A549 (cell line): Measurements from ENCODE around the gene ALAS1. TPM values are rescaled to one million over a fixed set of nuclear protein-coding genes. Genes with fewer than 3 reads are reported as not detected.

ENCODE experiments used
- ATAC-seq, 2 experiments: fragments of 200-7000 bp in 1 of 2; fragments of >200 bp in 1 of 2; cut with Nextera tagmentation in 1 of 2; cut with Tn5 transposase in 1 of 2; 3 replicates each; pipeline versions ENCODE4 v1.8.0 to v1.9.1; 2018 to 2020; ENCODE audit warnings: mild to moderate bottlenecking in 1 of 2, moderate library complexity in 1 of 2
- CTCF ChIA-PET: fragments of 300-600 bp; sonication (Branson Sonifier 250); formaldehyde crosslinking; extraction: SDS; loops from one replicate; lab custom pipeline; 2021; ENCODE audit warnings: antibody characterized with exemption, inconsistent platforms; lab: Yijun Ruan, JAX
- POLR2A ChIA-PET: fragments of 350-600 bp; formaldehyde crosslinking; extraction: SDS; loops from one replicate; lab custom pipeline; 2021; ENCODE audit warnings: antibody characterized with exemption, inconsistent platforms; lab: Yijun Ruan, JAX
- DNase-seq, 2 experiments: peaks; one replicate each; pipeline versions ENCODE4 v3.0.0 to v3.0.0-alpha.2; 2011 to 2016; ENCODE audit warnings: low read depth in 1 of 2, low spot score in 1 of 2
- FAIRE-seq: peaks from 2 replicates; lab custom pipeline; 2011; peaks lifted over from hg19 to GRCh38; lab: Jason Lieb, UNC
- H3K27ac ChIP-seq, 2 experiments: fragments of >200 bp; sonication (Bioruptor Twin); formaldehyde crosslinking; 3 replicates each; pipeline ENCODE4 v1.5.1; 2016 to 2017
- H3K4me1 ChIP-seq: fragments of >200 bp; sonication (Bioruptor Twin); formaldehyde crosslinking; 3 replicates; pipeline ENCODE4 v1.6.1; 2016
- H3K4me2 ChIP-seq: fragments of >200 bp; sonication (Bioruptor Twin); formaldehyde crosslinking; 3 replicates; pipeline ENCODE4 v1.6.1; 2016
- H3K4me3 ChIP-seq: fragments of >200 bp; sonication (Bioruptor Twin); formaldehyde crosslinking; 3 replicates; pipeline ENCODE4 v1.5.1; 2016
- H3K9me3 ChIP-seq: fragments of >200 bp; sonication (Bioruptor Twin); formaldehyde crosslinking; 3 replicates; pipeline ENCODE4 v1.6.1; 2016
- ATOH8 ChIP-seq: fragments of 250-450 bp; sonication (Bioruptor Pico); IDR thresholded peaks from 2 replicates; pipeline ENCODE4 v1.5.0; 2020; ENCODE audit warnings: low read depth, mild to moderate bottlenecking, moderate library complexity
- BHLHE40 ChIP-seq: IDR thresholded peaks from 2 replicates; pipeline ENCODE4 v1.6.1; 2012; ENCODE audit warnings: low read depth, low read length, inconsistent platforms
- CTCF ChIP-seq: fragments of >200 bp; sonication (Bioruptor Twin); formaldehyde crosslinking; IDR thresholded peaks from 3 replicates; pipeline ENCODE4 v1.5.1; 2016
- HES2 ChIP-seq: fragments of >200 bp; sonication (Bioruptor Twin); formaldehyde crosslinking; IDR thresholded peaks from 2 replicates; pipeline ENCODE4 v1.6.1; 2016
- JUN ChIP-seq, 2 experiments: fragments of >200 bp; sonication (Bioruptor Twin); formaldehyde crosslinking; IDR thresholded peaks; 2 replicates in 1 of 2; 3 replicates in 1 of 2; pipeline ENCODE4 v1.6.1; 2016 to 2017
- KDM5A ChIP-seq: fragments of 200-600 bp; sonication (generic); IDR thresholded peaks from 2 replicates; pipeline ENCODE4 v1.6.1; 2016; ENCODE audit warnings: antibody characterized with exemption, mild to moderate bottlenecking
- MAX ChIP-seq: IDR thresholded peaks from 2 replicates; pipeline ENCODE4 v1.6.1; 2012
- NR3C1 ChIP-seq: fragments of >200 bp; sonication (Bioruptor Twin); formaldehyde crosslinking; IDR thresholded peaks from 3 replicates; pipeline ENCODE4 v1.6.1; 2017
- PBX3 ChIP-seq: IDR thresholded peaks from 2 replicates; pipeline ENCODE4 v1.6.1; 2012
- POLR2A ChIP-seq: IDR thresholded peaks from 2 replicates; pipeline ENCODE4 v1.6.1; 2012; ENCODE audit warnings: mild to moderate bottlenecking, low read length
- POLR2AphosphoS2 ChIP-seq: conservative IDR thresholded peaks from 2 replicates; pipeline ENCODE4 v1.6.1; 2012; ENCODE audit warnings: low read length, improper control_type of control experiment, inconsistent platforms
- RAD21 ChIP-seq, 2 experiments: fragments of >200 bp in 1 of 2; sonication (Bioruptor Twin) in 1 of 2; formaldehyde crosslinking in 1 of 2; IDR thresholded peaks in 1 of 2; conservative IDR thresholded peaks in 1 of 2; 2 replicates in 1 of 2; 3 replicates in 1 of 2; pipeline ENCODE4 v1.6.1; 2012 to 2018; ENCODE audit warnings: inconsistent platforms in 1 of 2
- RFX5 ChIP-seq: fragments of 450-650 bp; IDR thresholded peaks from 2 replicates; pipeline ENCODE4 v1.7.1; 2014; ENCODE audit warnings: antibody characterized with exemption, mild to moderate bottlenecking, moderate library complexity
- ZFP36 ChIP-seq: fragments of 450-650 bp; IDR thresholded peaks from 2 replicates; pipeline ENCODE4 v1.6.1; 2014; ENCODE audit warnings: borderline replicate concordance; ENCODE audit not compliant: partially characterized antibody
- ZSCAN20 ChIP-seq: fragments of 250-450 bp; sonication (Bioruptor Pico); IDR thresholded peaks from 2 replicates; pipeline ENCODE4 v1.8.0; 2022; ENCODE audit warnings: mild to moderate bottlenecking, moderate library complexity
- WGBS: methylation state at CpG from one replicate; pipeline ENCODE4 v1.1.6; 2017; ENCODE audit errors: missing lambda C conversion rate; 5-methylcytosine and 5-hydroxymethylcytosine counted together
- polyA plus RNA-seq, 4 experiments: library from polyadenylated mRNA; depleted of rRNA in 3 of 4; stranded (reverse); fragments of >200 nt; fragmentation: RNase III in 1 of 4; extraction: RNeasy Plus Mini Kit Qiagen cat#74134 plus additional on column Dnase treatment in 1 of 4; gene quantifications; 2 replicates in 3 of 4; 3 replicates in 1 of 4; pipeline ENCODE4 v1.2.3, GENCODE V29; 2011 to 2017

ALAS1 gene
- polyA plus RNA-seq, 2 of the 4 experiments (the other 2 are of a cell fraction), result 56.8 to 63.7 TPM

GRCh38 chr3:52232279-52233107 is 34.5 kb downstream of the ALAS1 start:
- H3K4me3 ChIP-seq, result no peak overlapping the region
- no peak overlapping the region for H3K4me2 ChIP-seq
- no peak overlapping the region for H3K27ac ChIP-seq
- POLR2A ChIA-PET, result no interaction called here
- H3K4me1 ChIP-seq, result peaks cover 14% of the 10 kb centered on the region
- no peak for ATAC-seq
- 88% methylated on average over 16 of the region's 28 CpGs for WGBS
- peak; percentile 10; the same call in 1 of the 3 replicates for TF ChIP-seq CTCF
- no peak for TF ChIP-seq JUN (IDR thresholded peaks at IDR 0.05)
- peak in 1 of 2 experiments; percentile 33; a peak in 1 of 5 replicates for TF ChIP-seq RAD21 (conservative IDR thresholded peaks at IDR 0.05 in 1 of 2, IDR thresholded peaks at IDR 0.05 in 1 of 2)
- TF ChIP-seq, all 56 proteins: peak for 2
- CTCF ChIA-PET, result interaction anchor here (0.7 to 11.4 kb wide), 22 partner anchors 8 to 256 kb away, joined by 3 to 198 read pairs (median 4); partner anchors contain the start of genes PPM1M and TLR9
- no peaks in the 10 kb centered on the region for H3K9me3 ChIP-seq
- DNase-seq, result no peak
- FAIRE-seq, result no peak

GRCh38 chr3:52233108-52233591 is 35.2 kb downstream of the ALAS1 start:
- POLR2A ChIA-PET, result no interaction called here
- CTCF ChIA-PET, result interaction anchor here (0.8 to 11.4 kb wide), 6 partner anchors 11 to 256 kb away, joined by 4 to 198 read pairs (median 15); partner anchors contain the start of gene TLR9
- ATAC-seq (no peak), DNase-seq (no peak), FAIRE-seq (no peak)
- 86% methylated on average over 5 of the region's 5 CpGs for WGBS
- peaks cover 21% of the 10 kb centered on the region for H3K4me1 ChIP-seq
- no peak overlapping the region for H3K4me2 ChIP-seq
- TF ChIP-seq RFX5, result no peak
- no peak for TF ChIP-seq HES2
- TF ChIP-seq ZFP36, result no peak
- TF ChIP-seq ATOH8 (CRISPR knock-in tag), result no peak
- TF ChIP-seq BHLHE40, result no peak
- TF ChIP-seq NR3C1, result no peak
- no peak for TF ChIP-seq ZSCAN20 (CRISPR knock-in tag)
- TF ChIP-seq POLR2AphosphoS2, result no peak
- no peak for TF ChIP-seq JUN (IDR thresholded peaks at IDR 0.05)
- TF ChIP-seq MAX, result no peak
- no peak for TF ChIP-seq CTCF
- TF ChIP-seq PBX3, result no peak
- no peak for TF ChIP-seq KDM5A
- no peak for TF ChIP-seq POLR2A
- H3K4me3 ChIP-seq, result no peak overlapping the region
- no peak overlapping the region for H3K27ac ChIP-seq
- no peaks in the 10 kb centered on the region for H3K9me3 ChIP-seq
